Fibroblast of mammary gland (primary cell): ENCODE data around the gene C3orf80.
A peak's percentile ranks its signal among the peaks of the same experiment; 100 is the strongest.
"Not testable (repeated sequence)": the region's sequence is repeated elsewhere in the genome, so short reads cannot be mapped to it uniquely, and the experiment has no call there.

Experiments used
- DNase-seq: peaks from one replicate; pipeline ENCODE4 v3.0.0-alpha.2; 2010; ENCODE audit warnings: low read depth
- H3K4me3 ChIP-seq: 2 replicates; pipeline ENCODE4 v1.5.1; 2011; ENCODE audit warnings: low read depth, mild to moderate bottlenecking, low read length, moderate library complexity; ENCODE audit not compliant: control insufficient read depth
- CTCF ChIP-seq: conservative IDR thresholded peaks from 2 replicates; pipeline ENCODE4 v1.5.1; 2011; ENCODE audit warnings: low read depth, low read length, inconsistent platforms; ENCODE audit not compliant: control insufficient read depth, insufficient read depth

C3orf80 gene

GRCh38 chr3:160224811-160225175 lies 429 bp upstream of the C3orf80 start:
- H3K4me3 ChIP-seq = peak overlapping the region; percentile 40
- DNase-seq = no peak
- TF ChIP-seq CTCF = no peak

GRCh38 chr3:160226026-160226907 lies 1.0 kb downstream of the C3orf80 start:
- TF ChIP-seq CTCF = no peak
- no peak for DNase-seq
- peak overlapping the region; percentile 26 for H3K4me3 ChIP-seq

GRCh38 chr3:160227419-160227818 lies 2.2 kb downstream of the C3orf80 start:
- no peak for TF ChIP-seq CTCF
- DNase-seq = no peak
- H3K4me3 ChIP-seq = no peak overlapping the region

- DNase-seq = no peak
- no peak overlapping the region for H3K4me3 ChIP-seq
- TF ChIP-seq CTCF = no peak
Observed at GRCh38 chr3:160232014-160232413, 6.8 kb downstream of the C3orf80 start.

- H3K4me3 ChIP-seq, DNase-seq: not testable (repeated sequence)
Observed at GRCh38 chr3:160240719-160241118, 15.5 kb downstream of the C3orf80 start.

GRCh38 chr3:160245261-160245800 lies 20.1 kb downstream of the C3orf80 start:
- DNase-seq = no peak
- no peak overlapping the region for H3K4me3 ChIP-seq
- no peak for TF ChIP-seq CTCF

GRCh38 chr3:160247766-160248165 lies 22.5 kb downstream of the C3orf80 start:
- DNase-seq = no peak

More at GRCh38 chr3:160247766-160248165, 22.5 kb downstream of the C3orf80 start:
- no peak overlapping the region for H3K4me3 ChIP-seq
- TF ChIP-seq CTCF = no peak
